Activated naive CD8-positive, alpha-beta T cell treated with anti-CD3 and anti-CD28 coated beads for 36 hours (primary cell): ENCODE data around the gene SNRPB. TPM values are rescaled to one million over a fixed set of nuclear protein-coding genes. Genes with fewer than 3 reads are reported as not detected.

Experiments used
- DNase-seq: peaks from one replicate; pipeline ENCODE4 v3.0.0; 2021
- H3K27ac Mint-ChIP-seq: one replicate; pipeline ENCODE4 v1.8.0; 2022; ENCODE audit warnings: mild to moderate bottlenecking, moderate library complexity, mixed read lengths
- H3K27me3 Mint-ChIP-seq: one replicate; pipeline ENCODE4 v1.8.0; 2022; ENCODE audit warnings: mild to moderate bottlenecking, mixed read lengths
- H3K36me3 Mint-ChIP-seq: one replicate; pipeline ENCODE4 v1.8.0; 2021; ENCODE audit warnings: mild to moderate bottlenecking, mixed read lengths
- H3K4me1 Mint-ChIP-seq: one replicate; pipeline ENCODE4 v1.8.0; 2021; ENCODE audit warnings: mixed read lengths
- H3K4me3 Mint-ChIP-seq: one replicate; pipeline ENCODE4 v1.8.0; 2022; ENCODE audit warnings: mild to moderate bottlenecking, moderate library complexity, mixed read lengths
- H3K9me3 Mint-ChIP-seq: one replicate; pipeline ENCODE4 v1.8.0; 2022; ENCODE audit warnings: mixed read lengths
- total RNA-seq, 2 experiments: library from RNA; stranded (reverse); gene quantifications; one replicate each; pipeline ENCODE4 v1.2.3, GENCODE V29; 2021

Gene SNRPB
- total RNA-seq, 2 experiments from 2014 or later, result 481 to 500 TPM

DNA sequence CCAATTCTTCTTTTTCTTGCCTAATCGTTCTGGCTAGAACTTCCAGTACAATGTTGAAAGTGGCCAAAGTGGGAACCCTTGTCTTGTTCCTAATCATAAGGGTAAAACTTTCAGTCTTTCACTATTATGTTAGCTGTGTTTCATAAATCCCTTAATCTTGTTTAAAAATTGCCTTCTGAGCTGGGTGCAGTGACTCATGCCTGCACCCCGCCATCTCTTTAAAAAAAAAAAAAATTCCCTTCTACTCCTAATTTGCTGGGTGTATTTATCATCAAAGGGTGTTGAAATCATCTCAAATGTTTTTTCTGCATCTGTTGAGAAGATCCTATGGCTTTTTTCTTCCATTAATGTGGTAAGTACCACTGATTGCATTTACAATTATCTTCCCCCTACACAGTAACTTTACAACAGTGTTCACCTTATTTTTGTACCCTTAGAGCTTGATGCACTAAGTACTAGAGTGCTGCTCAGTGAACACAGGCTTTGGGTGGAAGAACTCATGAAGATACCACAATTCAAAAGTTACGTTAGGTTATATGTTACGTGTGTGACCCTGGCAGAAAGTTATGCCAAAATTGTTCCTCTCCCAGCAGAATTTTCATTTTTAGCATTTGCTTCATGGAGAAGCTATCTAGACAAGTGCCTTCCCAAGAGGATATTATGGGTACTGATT, 9.7 kb downstream of the SNRPB start:
- Mint-ChIP-seq H3K36me3 (peaks cover 58% of the 10 kb centered on the region), H3K4me1 (peaks cover 21% of the 10 kb centered on the region), H3K27me3 (no peaks in the 10 kb centered on the region), H3K27ac (peak overlapping the region; percentile 28), H3K4me3 (no peak overlapping the region), H3K9me3 (no peaks in the 10 kb centered on the region)
- no peak for DNase-seq

DNA sequence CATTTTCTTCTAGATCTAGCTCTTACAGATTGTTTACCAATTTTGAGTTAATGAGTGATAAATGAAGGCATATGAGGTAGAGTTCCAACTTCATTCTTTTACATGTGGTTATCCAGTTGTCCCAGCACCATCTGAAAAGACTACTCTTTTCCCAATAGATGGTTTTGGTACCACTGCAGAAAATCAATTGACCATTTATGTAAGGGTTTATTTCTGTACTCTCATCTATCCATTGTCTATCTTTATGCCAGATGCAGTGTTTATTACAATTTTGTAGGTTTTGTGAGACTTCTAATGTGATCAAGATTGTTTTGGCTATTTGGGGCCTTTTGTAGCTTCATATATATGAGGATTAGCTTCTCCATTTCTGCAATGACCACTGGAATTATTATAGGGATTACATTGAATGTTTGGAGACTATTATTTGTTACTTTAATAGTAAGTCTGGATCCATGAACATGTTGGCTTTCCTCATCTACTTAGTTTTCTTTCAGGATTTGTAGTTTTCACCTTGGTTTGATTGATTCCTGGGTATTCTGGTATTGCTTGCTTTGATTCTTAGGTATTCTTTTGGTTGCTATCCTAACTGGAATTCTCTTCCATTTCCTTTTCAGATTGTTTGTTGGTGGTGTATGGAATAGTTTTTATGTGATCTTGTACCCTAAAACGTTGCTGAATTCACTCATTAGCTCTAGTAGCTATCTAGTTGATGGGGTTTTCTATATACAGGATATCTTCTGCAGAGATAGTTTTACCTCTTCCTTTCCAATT, 10.4 kb downstream of the SNRPB start:
- H3K27ac Mint-ChIP-seq, result no peak overlapping the region

DNA sequence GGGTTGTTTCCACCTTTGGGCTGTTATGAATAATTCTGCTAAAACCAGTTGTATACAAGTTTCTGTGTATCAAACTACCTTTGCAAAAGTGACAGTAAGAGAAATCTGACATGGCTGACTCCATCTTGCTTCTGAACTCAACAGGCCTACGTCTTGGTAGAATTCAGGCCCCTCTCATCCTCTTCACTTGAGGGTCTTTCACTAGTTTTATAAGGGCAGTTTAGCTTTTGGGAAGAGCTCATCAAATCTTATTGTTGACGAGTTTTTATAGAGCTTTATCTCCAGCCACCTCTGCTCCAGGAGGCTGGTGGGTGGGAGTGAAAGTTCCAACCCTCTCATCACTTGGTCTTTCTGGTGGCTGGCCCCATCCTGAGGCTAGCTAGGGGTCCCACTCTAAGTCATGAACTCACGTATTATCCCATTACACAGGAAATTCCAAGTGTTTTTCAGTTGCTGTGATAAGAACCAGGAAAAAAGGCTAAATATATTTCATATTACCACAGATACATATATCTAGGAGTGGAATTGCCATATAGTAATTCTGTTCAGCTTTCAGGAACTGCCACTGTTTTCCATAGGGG, 11.6 kb downstream of the SNRPB start:
- H3K27ac Mint-ChIP-seq, result no peak overlapping the region
- DNase-seq, result no peak
- H3K4me3 Mint-ChIP-seq, result no peak overlapping the region
- H3K36me3 Mint-ChIP-seq, result peaks cover 44% of the 10 kb centered on the region
- H3K27me3 Mint-ChIP-seq, result no peaks in the 10 kb centered on the region
- H3K9me3 Mint-ChIP-seq, result no peaks in the 10 kb centered on the region
- H3K4me1 Mint-ChIP-seq, result peaks cover 25% of the 10 kb centered on the region

More for the DNA sequence above, 10.4 kb downstream of the SNRPB start:
- Mint-ChIP-seq H3K4me3 (no peak overlapping the region), H3K4me1 (peaks cover 26% of the 10 kb centered on the region), H3K27me3 (no peaks in the 10 kb centered on the region), H3K36me3 (peaks cover 52% of the 10 kb centered on the region), H3K9me3 (no peaks in the 10 kb centered on the region)
- DNase-seq, result no peak

DNA sequence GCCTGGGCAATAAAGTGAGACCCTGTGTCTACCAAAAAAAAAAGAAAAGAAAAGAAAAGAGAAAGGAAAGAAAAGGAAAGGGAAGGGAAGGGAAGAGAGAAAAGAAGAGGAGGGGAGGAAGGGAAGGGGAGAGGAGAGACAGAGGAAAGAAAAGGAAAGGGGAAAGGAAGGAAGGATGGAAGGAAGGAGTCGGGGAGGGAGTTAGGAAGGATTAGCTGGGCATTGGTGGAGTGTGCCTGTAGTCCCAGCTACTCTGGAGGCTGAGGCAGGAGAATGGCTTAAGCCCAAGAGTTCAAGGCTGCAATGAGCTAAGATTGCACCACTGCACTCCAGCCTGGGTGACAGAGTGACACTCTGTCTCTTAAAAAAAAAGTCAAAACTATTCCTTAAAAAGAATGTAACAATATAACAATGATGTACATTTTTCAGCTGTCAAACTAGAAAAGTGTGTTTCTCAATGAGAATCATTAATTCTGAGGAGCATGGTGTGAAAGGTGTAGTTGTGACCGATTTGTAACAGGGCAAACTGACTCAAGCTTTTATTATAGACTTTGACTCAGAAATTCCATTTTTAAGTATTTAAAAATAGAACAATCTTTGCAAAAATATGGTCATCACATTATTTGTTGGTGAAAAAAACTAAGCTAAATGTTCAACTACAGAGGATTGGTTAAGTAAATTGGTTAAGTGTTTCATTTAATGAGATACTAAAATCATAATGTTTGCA, 14.7 kb downstream of the SNRPB start:
- Mint-ChIP-seq H3K27ac (peak overlapping the region; percentile 73), H3K4me1 (peaks cover 20% of the 10 kb centered on the region), H3K9me3 (no peaks in the 10 kb centered on the region), H3K4me3 (no peak overlapping the region), H3K27me3 (no peaks in the 10 kb centered on the region), H3K36me3 (peaks cover 18% of the 10 kb centered on the region)
- no peak for DNase-seq

DNA sequence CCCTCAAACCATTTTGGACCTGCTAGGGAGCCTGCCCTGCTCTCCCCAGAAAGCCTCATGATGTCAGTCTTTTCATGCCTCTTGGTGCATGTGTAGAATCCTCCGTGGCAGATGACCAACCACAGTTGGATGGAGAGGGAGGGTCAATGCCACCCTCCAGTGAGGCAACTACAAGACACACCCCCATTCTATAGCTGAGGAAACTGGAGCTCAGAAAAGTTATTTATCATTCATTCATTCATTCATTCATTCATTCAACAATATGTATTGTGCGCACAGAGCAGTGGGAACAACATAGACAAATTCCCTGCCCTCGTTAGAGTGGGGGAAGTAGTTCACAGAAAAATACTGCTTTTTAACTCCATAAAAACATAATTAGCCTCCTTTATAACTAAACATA, 16.8 kb downstream of the SNRPB start:
- DNase-seq, result no peak
- Mint-ChIP-seq H3K4me3 (no peak overlapping the region), H3K4me1 (peaks cover 27% of the 10 kb centered on the region), H3K9me3 (no peaks in the 10 kb centered on the region), H3K36me3 (peaks cover 4% of the 10 kb centered on the region), H3K27ac (no peak overlapping the region), H3K27me3 (no peaks in the 10 kb centered on the region)

DNA sequence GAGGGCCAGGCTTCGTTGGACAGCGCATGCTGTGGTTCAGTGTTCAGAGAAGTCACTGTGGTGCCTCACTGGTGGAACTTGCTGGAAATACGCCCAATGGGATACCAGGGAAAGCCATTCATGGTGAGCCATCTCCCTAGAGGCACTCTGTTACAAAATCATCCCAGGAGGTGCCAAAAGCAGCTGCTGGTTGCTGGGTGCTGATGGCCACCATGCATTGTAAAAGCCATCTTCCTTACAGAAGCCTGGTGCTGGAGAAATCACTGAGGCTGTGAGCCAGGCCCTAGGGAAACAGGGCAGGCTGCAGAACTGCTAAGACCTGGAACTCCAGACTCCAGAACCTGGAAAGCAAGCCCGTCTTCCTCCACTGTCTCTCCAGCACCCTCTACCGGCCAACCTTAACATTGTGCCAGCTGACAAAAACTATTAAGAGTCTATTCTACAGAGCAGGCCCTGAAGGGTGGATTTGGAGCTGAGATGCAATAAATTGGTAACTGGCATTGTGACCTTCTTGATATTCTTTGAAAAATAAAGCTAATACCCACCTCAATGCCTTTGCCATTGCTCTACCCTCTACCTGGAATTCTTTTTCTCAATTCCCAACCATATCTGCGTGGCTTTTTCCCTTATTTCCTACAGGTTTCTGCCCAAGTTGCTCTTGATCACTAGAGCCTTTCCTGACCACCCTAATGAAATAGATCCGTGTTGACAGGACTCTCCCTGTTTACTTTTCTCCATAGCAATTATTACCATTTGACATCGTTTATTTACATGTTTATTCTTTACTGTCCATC, 18.5 kb downstream of the SNRPB start:
- H3K4me3 Mint-ChIP-seq, result no peak overlapping the region
- peaks cover 4% of the 10 kb centered on the region for H3K36me3 Mint-ChIP-seq
- peaks cover 24% of the 10 kb centered on the region for H3K4me1 Mint-ChIP-seq
- peak; percentile 62 for DNase-seq
- H3K9me3 Mint-ChIP-seq, result peaks cover 2% of the 10 kb centered on the region
- no peaks in the 10 kb centered on the region for H3K27me3 Mint-ChIP-seq
- H3K27ac Mint-ChIP-seq, result no peak overlapping the region

DNA sequence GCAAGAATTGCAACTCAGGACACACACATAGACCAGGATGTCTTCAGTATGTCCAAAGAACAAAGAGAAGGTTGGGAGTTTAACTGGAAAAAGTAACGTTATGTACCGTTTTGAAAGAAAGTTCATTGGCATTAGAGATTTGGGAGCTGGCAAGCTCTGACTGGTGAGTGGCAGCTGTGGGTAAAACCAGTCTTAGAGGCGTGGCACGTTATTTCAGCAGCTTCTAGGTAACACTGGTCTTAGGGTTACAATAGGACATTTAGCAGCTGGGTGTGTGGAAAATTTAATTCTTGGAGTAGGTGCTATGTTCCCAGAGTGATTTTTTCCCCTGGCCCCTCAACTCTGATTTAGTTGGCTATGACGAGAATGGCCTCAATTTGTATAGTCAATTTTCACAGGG, 19.2 kb downstream of the SNRPB start:
- peaks cover 7% of the 10 kb centered on the region for H3K36me3 Mint-ChIP-seq
- peaks cover 2% of the 10 kb centered on the region for H3K9me3 Mint-ChIP-seq
- H3K27ac Mint-ChIP-seq, result no peak overlapping the region
- no peaks in the 10 kb centered on the region for H3K27me3 Mint-ChIP-seq
- DNase-seq, result no peak
- peaks cover 19% of the 10 kb centered on the region for H3K4me1 Mint-ChIP-seq
- no peak overlapping the region for H3K4me3 Mint-ChIP-seq

DNA sequence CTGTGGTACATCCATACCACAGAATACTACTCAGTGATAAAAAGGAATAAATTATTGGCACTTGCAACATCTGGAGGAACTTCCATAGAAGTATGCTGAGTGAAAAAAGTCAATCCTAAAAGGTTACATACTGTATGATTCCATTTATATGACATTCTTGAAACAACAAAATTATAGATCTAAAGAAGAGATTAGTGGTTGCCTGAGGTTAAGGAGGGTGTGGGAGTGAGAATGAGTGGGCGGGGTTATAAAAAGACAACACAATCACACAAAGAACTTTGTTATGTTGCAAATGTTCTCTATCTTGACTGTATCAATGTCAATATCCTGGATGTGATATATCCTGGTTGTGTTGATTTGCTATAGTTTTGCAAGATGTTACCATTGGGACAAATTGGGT, 21.2 kb downstream of the SNRPB start:
- Mint-ChIP-seq H3K4me1 (peaks cover 12% of the 10 kb centered on the region), H3K27ac (no peak overlapping the region), H3K4me3 (no peak overlapping the region), H3K36me3 (peaks cover 9% of the 10 kb centered on the region), H3K9me3 (peaks cover 2% of the 10 kb centered on the region), H3K27me3 (no peaks in the 10 kb centered on the region)
- no peak for DNase-seq

DNA sequence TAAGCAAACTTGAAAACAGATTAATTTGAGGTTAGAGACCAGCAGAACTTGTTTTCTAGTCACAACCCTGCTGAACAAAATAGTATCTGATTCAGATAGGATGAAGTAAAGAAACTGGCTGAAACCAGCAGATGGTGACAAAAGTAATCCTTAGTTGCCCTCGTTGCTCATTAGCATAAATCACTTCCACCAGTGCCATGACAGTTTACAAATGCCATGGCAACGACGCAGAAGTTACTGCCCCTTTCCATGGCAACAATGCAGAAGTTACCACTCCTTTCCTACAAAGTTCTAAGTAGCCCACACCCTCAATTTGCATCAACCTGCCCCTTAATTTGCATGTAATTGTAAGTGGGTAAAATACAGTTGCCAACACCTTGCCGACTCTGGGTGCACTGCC, 23.7 kb downstream of the SNRPB start:
- Mint-ChIP-seq H3K4me3 (no peak overlapping the region), H3K27ac (no peak overlapping the region), H3K4me1 (peaks cover 8% of the 10 kb centered on the region), H3K27me3 (no peaks in the 10 kb centered on the region), H3K9me3 (peaks cover 2% of the 10 kb centered on the region), H3K36me3 (peaks cover 9% of the 10 kb centered on the region)
- no peak for DNase-seq

DNA sequence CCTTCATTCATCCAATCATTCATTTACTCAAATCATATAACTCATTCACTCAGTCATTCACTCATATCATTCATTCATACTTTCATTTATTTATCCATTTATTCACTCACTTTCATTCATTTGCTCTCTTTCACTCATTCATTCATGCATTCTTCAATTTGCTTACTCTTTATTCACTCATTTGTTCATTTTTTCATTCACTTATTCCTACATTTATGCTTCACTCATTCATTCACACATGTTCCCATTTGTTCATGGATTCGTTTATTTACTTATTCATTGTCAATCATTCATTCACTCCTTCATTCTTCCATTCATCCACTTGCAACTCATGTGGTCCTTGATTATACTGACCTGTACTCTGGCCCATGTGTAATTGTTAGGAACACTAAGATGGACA, 39.4 kb downstream of the SNRPB start:
- Mint-ChIP-seq H3K4me1 (no peaks in the 10 kb centered on the region), H3K27me3 (peaks cover 2% of the 10 kb centered on the region), H3K4me3 (no peak overlapping the region), H3K9me3 (no peaks in the 10 kb centered on the region), H3K27ac (no peak overlapping the region), H3K36me3 (no peaks in the 10 kb centered on the region)
- DNase-seq, result no peak

DNA sequence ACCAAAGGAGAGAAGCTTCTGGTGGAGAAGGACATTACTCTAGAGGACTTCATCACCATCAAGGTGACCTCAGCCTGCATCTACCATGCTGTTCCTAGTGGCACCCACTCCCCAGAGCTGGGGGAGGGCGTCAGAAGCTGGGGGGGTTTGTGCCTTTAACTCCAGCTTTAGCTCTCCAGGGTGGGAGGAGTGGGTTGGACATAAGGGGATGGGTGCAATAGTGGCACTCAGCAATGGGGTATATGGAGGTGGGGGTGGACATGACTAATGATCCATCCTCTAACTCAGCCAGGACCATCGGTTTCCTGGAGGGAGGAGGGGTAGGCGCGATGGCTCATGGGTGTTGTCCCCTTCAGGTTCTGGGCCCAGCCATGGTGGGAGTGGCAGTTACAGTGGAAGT, 40.1 kb downstream of the SNRPB start:
- Mint-ChIP-seq H3K27me3 (no peaks in the 10 kb centered on the region), H3K4me1 (no peaks in the 10 kb centered on the region), H3K36me3 (no peaks in the 10 kb centered on the region), H3K27ac (no peak overlapping the region), H3K4me3 (no peak overlapping the region), H3K9me3 (no peaks in the 10 kb centered on the region)
- no peak for DNase-seq

DNA sequence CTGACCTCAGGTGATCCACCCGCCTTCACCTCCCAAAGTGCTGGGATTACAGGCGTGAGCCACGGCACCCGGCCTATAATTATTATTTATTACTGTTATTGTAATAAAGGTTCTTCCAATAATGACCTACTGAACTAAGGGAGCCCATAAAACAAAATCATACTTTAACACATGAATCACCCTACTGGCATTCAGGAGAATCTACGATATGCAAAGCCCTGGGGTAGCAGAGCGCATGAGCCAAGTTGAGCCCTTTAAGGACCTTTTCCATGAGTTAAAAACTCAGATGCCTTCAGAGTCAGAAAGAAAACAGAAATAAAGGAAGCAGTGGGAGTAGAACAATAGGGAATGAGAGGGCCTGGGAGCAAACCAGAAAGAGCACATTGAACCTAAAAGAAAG, 41.5 kb downstream of the SNRPB start:
- H3K27ac Mint-ChIP-seq, result no peak overlapping the region
- no peaks in the 10 kb centered on the region for H3K9me3 Mint-ChIP-seq
- H3K36me3 Mint-ChIP-seq, result no peaks in the 10 kb centered on the region
- H3K27me3 Mint-ChIP-seq, result no peaks in the 10 kb centered on the region
- no peak for DNase-seq
- H3K4me1 Mint-ChIP-seq, result no peaks in the 10 kb centered on the region
- H3K4me3 Mint-ChIP-seq, result no peak overlapping the region

DNA sequence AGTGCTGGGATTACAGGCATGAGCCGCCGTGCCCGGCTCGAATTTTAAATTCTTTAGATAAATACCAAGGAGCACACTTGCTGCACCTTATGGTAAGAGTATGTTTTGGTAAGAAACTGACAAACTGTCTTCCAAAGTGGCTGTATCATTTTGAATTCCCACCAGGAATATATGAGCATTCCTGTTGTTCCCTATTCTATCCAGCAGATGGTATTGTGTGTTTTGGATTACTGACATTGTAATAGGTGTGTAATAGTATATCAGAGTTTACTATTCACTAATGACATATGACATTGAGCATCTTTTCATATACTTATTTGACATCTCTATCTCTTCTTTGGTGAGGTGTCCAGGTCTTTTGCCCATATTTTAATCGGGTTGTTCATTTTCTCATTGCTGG, 49.3 kb downstream of the SNRPB start:
- H3K4me3 Mint-ChIP-seq, result no peak overlapping the region
- no peaks in the 10 kb centered on the region for H3K4me1 Mint-ChIP-seq
- no peak overlapping the region for H3K27ac Mint-ChIP-seq
- H3K9me3 Mint-ChIP-seq, result no peaks in the 10 kb centered on the region
- H3K36me3 Mint-ChIP-seq, result no peaks in the 10 kb centered on the region
- no peak for DNase-seq
- H3K27me3 Mint-ChIP-seq, result peaks cover 11% of the 10 kb centered on the region

DNA sequence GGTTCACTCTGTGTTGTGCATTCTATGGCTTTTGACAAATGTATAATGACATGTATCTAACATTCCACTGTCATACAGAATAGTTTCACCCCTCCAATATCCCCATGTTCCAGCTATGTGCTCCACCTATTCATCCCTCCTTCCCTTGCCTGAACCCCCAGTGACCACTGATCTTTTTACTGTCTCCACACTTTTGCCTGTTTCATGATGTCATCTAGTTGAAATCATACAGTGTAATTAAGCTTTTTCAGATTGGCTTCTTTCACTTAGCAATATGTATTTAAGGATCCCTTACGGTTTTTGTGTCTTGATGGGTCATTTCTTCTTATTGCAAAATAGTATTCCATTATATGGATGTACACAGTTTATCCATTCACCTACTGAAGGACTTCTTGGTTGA, 50.1 kb downstream of the SNRPB start:
- Mint-ChIP-seq H3K27me3 (peaks cover 11% of the 10 kb centered on the region), H3K27ac (no peak overlapping the region), H3K9me3 (no peaks in the 10 kb centered on the region), H3K4me1 (no peaks in the 10 kb centered on the region), H3K4me3 (no peak overlapping the region), H3K36me3 (no peaks in the 10 kb centered on the region)
- DNase-seq, result no peak
